HepG2 (cell line): ENCODE results near the gene AP5Z1. TPM values are rescaled to one million over a fixed set of nuclear protein-coding genes. Genes with fewer than 3 reads are reported as not detected.

Experiments used
- ATAC-seq: fragments of 200-7000 bp; cut with Tn5 transposase; 3 replicates; pipeline ENCODE4 v1.9.1; 2020; ENCODE audit warnings: mild to moderate bottlenecking, moderate library complexity
- BruUV-seq: library from RNA; stranded (reverse); fragments of 400-500 nt; replicated peaks from 2 replicates; lab custom pipeline; 2021; lab: Mats Ljungman, UMichigan
- CTCF ChIA-PET: fragments of 300-600 bp; formaldehyde crosslinking; extraction: SDS; loops from one replicate; lab custom pipeline; 2021; ENCODE audit warnings: low total read pairs, inconsistent platforms, low intra/inter-chr PET ratio; lab: Yijun Ruan, JAX
- POLR2A ChIA-PET: fragments of 350-600 bp; sonication (Branson Sonifier 250); formaldehyde crosslinking; loops from one replicate; lab custom pipeline; 2020; ENCODE audit warnings: antibody characterized with exemption, inconsistent platforms; lab: Yijun Ruan, JAX
- DNase-seq: peaks from one replicate; pipeline ENCODE4 v3.0.0-alpha.2; 2015; ENCODE audit warnings: low spot score
- FAIRE-seq: peaks from 3 replicates; lab custom pipeline; 2011; peaks lifted over from hg19 to GRCh38; lab: Jason Lieb, UNC
- H2AFZ ChIP-seq: one replicate; pipeline ENCODE4 v1.6.1; 2011; ENCODE audit warnings: low read length, inconsistent platforms
- H3K27ac ChIP-seq: fragments of 300-600 bp; 3 replicates; pipeline ENCODE4 v1.8.0; 2011; ENCODE audit warnings: mixed run types, mild to moderate bottlenecking, mixed read lengths, low read length, inconsistent platforms; ENCODE audit not compliant: insufficient read depth; ENCODE audit errors: extremely low read length
- H3K27me3 ChIP-seq, 2 experiments: fragments of 200-600 bp in 1 of 2; 2 replicates in 1 of 2; 3 replicates in 1 of 2; pipeline versions ENCODE4 v1.6.0 to v1.8.0; 2011; ENCODE audit warnings: low read length in 2 of 2, mild to moderate bottlenecking in 2 of 2, moderate library complexity in 2 of 2, inconsistent platforms in 1 of 2; ENCODE audit not compliant: insufficient read depth in 2 of 2, control insufficient read depth in 1 of 2
- H3K36me3 ChIP-seq, 2 experiments: fragments of 200-600 bp in 1 of 2; replicated peaks in 1 of 2; 2 replicates in 1 of 2; 3 replicates in 1 of 2; pipeline versions ENCODE4 v1.5.1 to v1.8.0; 2011; ENCODE audit warnings: low read length in 2 of 2, inconsistent platforms in 1 of 2; ENCODE audit not compliant: insufficient read depth in 2 of 2, control insufficient read depth in 1 of 2
- H3K4me1 ChIP-seq: 2 replicates; pipeline ENCODE4 v1.5.1; 2012; ENCODE audit warnings: low read length, inconsistent platforms; ENCODE audit not compliant: insufficient read depth
- H3K4me2 ChIP-seq: 2 replicates; pipeline ENCODE4 v1.6.0; 2011; ENCODE audit warnings: low read depth, low read length, inconsistent platforms
- H3K4me3 ChIP-seq, 3 experiments: fragments of 200-600 bp in 1 of 3; sonication (generic), shearing (Covaris generic) in 1 of 3; replicated peaks in 1 of 3; 2 replicates each; pipeline ENCODE4 v1.5.1; 2011 to 2016; ENCODE audit warnings: low read length in 3 of 3, inconsistent platforms in 2 of 3, low read depth in 2 of 3, mild to moderate bottlenecking in 2 of 3, control low read depth in 1 of 3, mixed read lengths in 1 of 3; ENCODE audit not compliant: insufficient read depth in 1 of 3
- H3K79me2 ChIP-seq: one replicate; pipeline ENCODE4 v1.6.1; 2011; ENCODE audit warnings: low read length, inconsistent platforms; ENCODE audit not compliant: insufficient read depth
- H3K9ac ChIP-seq: 2 replicates; pipeline ENCODE4 v1.6.0; 2011; ENCODE audit warnings: mild to moderate bottlenecking, low read depth, low read length, inconsistent platforms; ENCODE audit not compliant: insufficient read depth
- H3K9me3 ChIP-seq: 2 replicates; pipeline ENCODE4 v1.5.1; 2012; ENCODE audit warnings: mild to moderate bottlenecking, low read length
- H4K20me1 ChIP-seq: 2 replicates; pipeline ENCODE4 v1.6.0; 2011; ENCODE audit warnings: inconsistent platforms, mild to moderate bottlenecking, low read length, moderate library complexity; ENCODE audit not compliant: insufficient read depth
- AHR ChIP-seq: IDR thresholded peaks from 2 replicates; pipeline ENCODE4 v1.6.1; 2018; ENCODE audit warnings: missing genetic modification reagents, missing compliant biosample characterization
- DNMT1 ChIP-seq: sonication (generic); formaldehyde crosslinking; IDR thresholded peaks from 2 replicates; pipeline ENCODE4 v1.5.1; 2020; ENCODE audit warnings: mild to moderate bottlenecking, missing genetic modification reagents
- HNF4G ChIP-seq, 2 experiments: sonication (generic) in 1 of 2; formaldehyde crosslinking in 1 of 2; IDR thresholded peaks; 2 replicates each; pipeline versions ENCODE4 v1.4.0 to v1.6.1; 2011 to 2020; ENCODE audit warnings: borderline replicate concordance in 2 of 2, low read depth in 2 of 2, mild to moderate bottlenecking in 2 of 2, low read length in 1 of 2, missing genetic modification reagents in 1 of 2, moderate library complexity in 1 of 2
- HOXD1 ChIP-seq: sonication (generic); formaldehyde crosslinking; IDR thresholded peaks from 2 replicates; pipeline ENCODE4 v1.5.0; 2020; ENCODE audit warnings: missing genetic modification reagents
- PAX8 ChIP-seq: sonication (generic); formaldehyde crosslinking; IDR thresholded peaks from 2 replicates; pipeline ENCODE4 v1.8.0; 2022; ENCODE audit warnings: mild to moderate bottlenecking, missing genetic modification reagents, borderline replicate concordance
- SNRNP70 ChIP-seq: fragments of 200-400 bp; formaldehyde crosslinking; IDR thresholded peaks from 2 replicates; pipeline ENCODE4 v1.6.1; 2017; ENCODE audit warnings: mild to moderate bottlenecking, low read depth, low read length, moderate library complexity
- ZNF496 ChIP-seq: sonication (generic); formaldehyde crosslinking; IDR thresholded peaks from 2 replicates; pipeline ENCODE4 v1.8.1; 2023; ENCODE audit warnings: mild to moderate bottlenecking, moderate library complexity, missing genetic modification reagents; ENCODE audit not compliant: insufficient replicate concordance
- ZNF609 ChIP-seq: sonication (generic); formaldehyde crosslinking; IDR thresholded peaks from 2 replicates; pipeline ENCODE4 v1.4.0; 2020; ENCODE audit warnings: mild to moderate bottlenecking, missing genetic modification reagents, borderline replicate concordance
- ZNF841 ChIP-seq: sonication (generic); formaldehyde crosslinking; IDR thresholded peaks from 2 replicates; pipeline ENCODE4 v1.8.1; 2023; ENCODE audit warnings: missing genetic modification reagents, borderline replicate concordance
- WGBS: methylation state at CpG from one replicate; pipeline ENCODE4 v1.1.6; 2017; ENCODE audit warnings: low lambda C conversion rate; 5-methylcytosine and 5-hydroxymethylcytosine counted together
- in situ Hi-C: cut with HindIII; loops from 2 replicates; pipeline ENCODE4 v1.10.0; 2017; ENCODE audit warnings: low pct_unique_long_range_greater_than_20kb; ENCODE audit not compliant: extremely low pct_ligation_motif_present
- intact Hi-C: fragments of 100-400 bp; cut with micrococcal nuclease; formaldehyde crosslinking; loops from one replicate; pipeline ENCODE4 v1.10.0; 2022; ENCODE audit not compliant: unreplicated experiment
- polyA plus RNA-seq, 8 experiments: library from polyadenylated mRNA; depleted of rRNA in 3 of 8; stranded (reverse) in 7 of 8; unstranded in 1 of 8; fragments of >200 nt; fragmentation: Illumina TruSeq in 4 of 8; extraction: Trizol in 4 of 8; gene quantifications; 2 replicates each; pipeline versions ENCODE4 v1.2.1 to v1.2.3, GENCODE V29; 2011 to 2016; ENCODE audit warnings: low read depth in 4 of 8, missing spikeins in 1 of 8, mixed read lengths in 1 of 8; ENCODE audit not compliant: insufficient read depth in 1 of 8
- total RNA-seq, 5 experiments: library from RNA; depleted of rRNA; stranded (reverse); fragments of >200 nt; fragmentation: Illumina TruSeq; extraction: Trizol; gene quantifications; 2 replicates each; pipeline ENCODE4 v1.2.3, GENCODE V29; 2016; ENCODE audit warnings: low read depth in 1 of 5

The AP5Z1 gene
- total and polyA plus RNA-seq, 2 of the 13 experiments (the other 11 are each of a cell fraction or from before 2014, with no cell fraction given) = 9.3 to 15.1 TPM

DNA sequence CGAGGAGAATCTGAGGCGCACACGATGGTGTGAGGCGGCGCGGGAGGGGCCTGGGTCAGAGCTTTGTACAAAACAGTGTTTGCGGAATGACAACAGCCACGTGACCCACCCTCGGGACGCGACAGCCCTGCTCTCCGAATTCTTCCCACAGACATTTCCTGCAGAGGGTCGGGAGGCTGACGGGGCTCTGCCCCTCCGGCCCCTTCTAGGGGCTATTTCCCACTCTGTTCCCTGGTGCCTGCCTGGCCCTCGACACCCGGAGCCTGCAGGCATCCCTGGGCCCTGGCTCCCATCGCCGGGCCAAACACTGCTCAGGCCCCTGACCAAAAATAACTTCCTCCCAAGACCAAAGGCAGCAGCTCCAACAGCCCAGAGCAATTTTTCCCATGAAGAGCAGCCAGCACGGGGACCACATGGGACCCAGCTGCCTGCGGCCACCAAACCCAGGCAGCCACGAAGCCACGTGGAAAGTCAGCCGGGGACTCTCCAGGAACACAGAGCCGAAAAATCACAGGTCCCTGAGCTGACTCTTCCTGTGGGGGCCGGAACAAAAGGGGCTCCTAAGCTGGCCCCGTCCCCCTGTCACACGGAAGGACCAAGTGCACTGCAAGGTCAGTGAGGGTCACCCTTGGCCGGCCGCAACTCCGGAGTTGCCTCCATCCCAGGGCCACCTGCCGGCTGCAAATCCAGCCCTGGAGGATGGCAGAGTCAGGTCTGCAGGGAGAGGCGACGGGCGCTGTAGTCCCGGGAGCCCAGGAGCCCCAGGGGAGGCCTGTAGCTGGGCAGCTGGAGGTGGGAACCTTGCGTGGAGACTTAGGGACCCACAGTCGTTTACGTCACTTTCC, 44.4 kb downstream of the AP5Z1 start (continued):
- no peak for TF ChIP-seq HNF4G (IDR thresholded peaks at IDR 0.05; ENCODE audit: borderline replicate concordance, low read depth, low read length)
- TF ChIP-seq HNF4G (CRISPR knock-in tag; IDR thresholded peaks at IDR 0.05; ENCODE audit: borderline replicate concordance, low read depth) = no peak
- no peak for TF ChIP-seq SNRNP70
- no peak for TF ChIP-seq AHR (CRISPR knock-in tag)
- no peak for TF ChIP-seq HOXD1 (CRISPR knock-in tag)
- no peak for TF ChIP-seq PAX8 (CRISPR knock-in tag)

GRCh38 chr7:4820405-4820966, 45.1 kb downstream of the AP5Z1 start:
- no peaks in the 10 kb centered on the region for H3K9me3 ChIP-seq
- intact Hi-C loops (no loop called here), in situ Hi-C loops (no loop called here)
- no peaks in the 10 kb centered on the region for H3K36me3 ChIP-seq
- H3K27me3 ChIP-seq = peaks cover 9 to 78% of the 10 kb centered on the region in 2 experiments
- H3K4me3 ChIP-seq = no peak overlapping the region
- DNase-seq = no peak
- POLR2A ChIA-PET = no interaction called here
- H4K20me1 ChIP-seq = no peaks in the 10 kb centered on the region
- no peak overlapping the region for H3K27ac ChIP-seq
- no peak overlapping the region for H2AFZ ChIP-seq
- peaks cover 6% of the 10 kb centered on the region; the same call in 1 of the 2 replicates for H3K4me1 ChIP-seq
- TF ChIP-seq ZNF496 (no peak), ZNF841 (CRISPR knock-in tag) (no peak), DNMT1 (CRISPR knock-in tag) (no peak), ZNF609 (CRISPR knock-in tag) (no peak)
- CTCF ChIA-PET = no interaction called here
- H3K4me2 ChIP-seq = no peak overlapping the region
- no peak for FAIRE-seq
- 35% methylated on average over 11 of the region's 19 CpGs for WGBS
- BruUV-seq = no TSS peak
- no peak for ATAC-seq
- H3K9ac ChIP-seq = no peak overlapping the region
- no peaks in the 10 kb centered on the region for H3K79me2 ChIP-seq
